GM12874 (cell line): Measurements from ENCODE around the gene VAPA.

Source experiments
- TF ChIP-seq, protein P1 (sequence below): IDR thresholded peaks from 2 replicates; pipeline ENCODE4 v1.5.1; 2011; ENCODE audit warnings: low read depth, mild to moderate bottlenecking, control low read depth, low read length, moderate library complexity; ENCODE audit not compliant: insufficient read depth

Gene VAPA

DNA sequence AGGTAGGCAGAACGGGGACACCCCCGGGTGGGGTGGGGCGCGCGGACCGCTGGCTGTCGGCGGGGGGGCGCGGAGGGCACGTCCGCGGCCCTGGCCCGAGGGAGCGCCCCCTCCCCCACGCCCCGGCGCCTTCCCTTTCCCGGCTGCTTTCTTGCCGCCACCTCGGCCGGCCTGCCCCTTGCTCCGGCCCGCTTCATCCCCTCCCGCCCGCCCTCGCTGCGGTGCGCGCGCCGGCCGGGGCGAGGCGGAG lies 443 bp downstream of the VAPA start:
- TF ChIP-seq, protein P1, sequence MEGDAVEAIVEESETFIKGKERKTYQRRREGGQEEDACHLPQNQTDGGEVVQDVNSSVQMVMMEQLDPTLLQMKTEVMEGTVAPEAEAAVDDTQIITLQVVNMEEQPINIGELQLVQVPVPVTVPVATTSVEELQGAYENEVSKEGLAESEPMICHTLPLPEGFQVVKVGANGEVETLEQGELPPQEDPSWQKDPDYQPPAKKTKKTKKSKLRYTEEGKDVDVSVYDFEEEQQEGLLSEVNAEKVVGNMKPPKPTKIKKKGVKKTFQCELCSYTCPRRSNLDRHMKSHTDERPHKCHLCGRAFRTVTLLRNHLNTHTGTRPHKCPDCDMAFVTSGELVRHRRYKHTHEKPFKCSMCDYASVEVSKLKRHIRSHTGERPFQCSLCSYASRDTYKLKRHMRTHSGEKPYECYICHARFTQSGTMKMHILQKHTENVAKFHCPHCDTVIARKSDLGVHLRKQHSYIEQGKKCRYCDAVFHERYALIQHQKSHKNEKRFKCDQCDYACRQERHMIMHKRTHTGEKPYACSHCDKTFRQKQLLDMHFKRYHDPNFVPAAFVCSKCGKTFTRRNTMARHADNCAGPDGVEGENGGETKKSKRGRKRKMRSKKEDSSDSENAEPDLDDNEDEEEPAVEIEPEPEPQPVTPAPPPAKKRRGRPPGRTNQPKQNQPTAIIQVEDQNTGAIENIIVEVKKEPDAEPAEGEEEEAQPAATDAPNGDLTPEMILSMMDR, result no peak

DNA sequence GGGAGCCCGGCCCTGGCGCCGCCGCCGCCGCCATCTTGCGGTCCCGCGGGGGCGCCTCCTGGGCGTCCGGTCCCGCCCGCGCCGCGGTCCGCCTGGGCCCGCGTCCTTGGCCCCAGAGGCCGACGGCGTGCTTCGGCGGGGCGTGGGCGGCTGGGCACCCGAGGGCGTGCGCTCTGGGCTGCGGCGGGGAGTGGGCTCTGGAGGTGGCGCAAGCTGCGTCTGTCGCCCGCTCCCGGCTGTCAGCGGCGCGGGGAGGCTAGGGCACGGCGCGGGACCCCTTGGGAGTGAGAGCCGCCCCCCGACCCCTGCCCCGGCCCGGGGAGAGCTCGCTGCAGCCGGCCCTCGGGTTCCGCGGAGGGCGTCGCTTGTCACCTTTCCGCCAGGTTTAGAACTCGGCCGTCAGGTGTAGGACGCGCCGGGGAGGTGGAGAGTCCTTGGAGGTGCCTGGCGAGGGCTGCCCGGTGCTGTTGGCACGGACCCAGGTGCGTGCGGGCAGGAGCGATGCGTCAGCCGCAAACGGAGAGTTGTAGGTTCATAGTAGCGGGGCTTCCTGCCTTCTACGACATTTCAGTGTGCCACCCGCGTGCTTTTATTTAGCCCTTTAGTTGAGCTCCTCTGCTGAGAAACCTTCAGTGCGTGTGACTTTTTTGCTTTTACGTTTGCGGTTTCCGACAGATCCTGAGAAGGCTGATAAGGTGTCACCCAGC lies 921 bp downstream of the VAPA start:
- TF ChIP-seq, protein P1, result no peak

DNA sequence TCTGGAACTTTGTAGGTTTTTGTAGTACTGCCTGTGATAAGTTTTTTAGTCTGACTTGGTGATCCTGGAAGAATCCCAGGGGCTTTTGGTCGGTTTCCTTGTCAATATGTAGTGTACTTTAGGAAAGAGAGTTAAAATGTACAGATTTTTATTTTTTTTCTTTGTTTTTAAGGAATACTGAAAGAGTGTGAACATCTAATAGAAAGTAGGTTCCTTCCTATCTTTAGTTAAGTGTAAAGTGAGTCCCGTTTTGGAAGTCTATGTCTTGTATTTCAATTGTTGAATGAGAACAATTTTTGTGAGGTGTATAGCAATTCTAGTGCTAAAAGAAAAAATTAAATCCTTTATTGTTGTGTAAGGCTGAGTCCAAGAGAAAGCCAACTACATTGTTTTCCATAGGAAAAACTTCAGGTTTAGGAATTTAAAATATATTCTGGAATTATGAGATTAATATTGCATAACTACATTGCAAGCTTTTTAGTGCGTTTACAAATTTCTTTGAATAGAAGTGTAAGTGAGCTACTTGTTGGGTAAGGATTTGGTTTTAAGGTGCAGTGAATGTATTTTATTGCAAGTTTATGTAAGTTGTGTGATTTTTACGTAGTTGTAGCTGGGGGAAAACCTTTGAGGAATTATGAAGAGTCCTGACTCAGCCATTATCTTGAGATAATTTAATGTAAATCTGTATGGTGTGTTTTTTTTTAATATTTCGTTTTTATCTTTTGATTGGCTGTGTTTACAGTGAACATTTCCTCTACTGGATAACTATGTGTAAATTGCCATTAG lies 1.7 kb downstream of the VAPA start:
- TF ChIP-seq, protein P1, result no peak

DNA sequence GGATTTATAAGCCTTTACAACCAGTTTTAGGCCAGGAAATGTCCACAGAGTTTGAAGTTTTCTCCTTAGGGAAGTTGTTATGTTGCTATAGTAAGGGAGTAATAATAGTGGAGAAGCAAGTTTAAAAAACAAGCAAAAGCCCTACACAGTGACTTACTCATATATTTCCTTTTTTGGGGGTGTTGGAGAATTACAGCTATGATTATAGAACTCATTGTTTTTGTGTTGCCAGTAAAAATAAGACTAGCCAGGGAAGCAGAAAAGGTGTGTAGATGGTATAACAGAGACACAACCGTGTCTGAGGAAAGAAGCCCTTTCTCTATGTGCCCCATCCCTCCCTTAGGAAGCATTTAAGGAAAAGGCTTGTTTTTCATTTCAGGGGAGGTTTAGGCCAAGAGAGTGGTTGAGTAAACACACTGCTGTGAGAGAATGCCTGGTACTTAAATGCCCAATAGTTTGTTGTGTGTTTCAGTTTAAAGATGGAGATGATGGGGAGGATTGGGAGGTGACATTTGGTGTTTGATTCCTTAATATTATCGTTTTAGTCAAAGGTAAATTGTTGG lies 2.3 kb downstream of the VAPA start:
- TF ChIP-seq, protein P1, result no peak

DNA sequence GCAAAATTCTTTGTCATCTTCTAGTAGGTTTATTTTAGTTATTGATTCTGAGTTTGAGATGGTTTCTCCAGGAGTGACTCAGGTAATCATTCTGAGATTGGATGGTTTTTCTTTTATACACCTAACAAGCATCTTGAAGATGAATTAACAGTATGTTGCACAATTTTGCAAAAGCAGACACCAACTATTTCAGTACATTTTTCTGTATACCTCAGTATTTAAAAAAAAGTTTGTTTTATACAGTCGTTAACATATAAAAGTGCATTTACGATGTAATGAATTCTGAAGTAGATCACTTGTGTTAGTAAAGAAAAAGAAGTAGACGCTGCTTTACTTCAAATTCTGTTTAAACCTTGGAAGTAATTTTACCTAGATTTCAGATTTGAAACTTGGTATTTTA lies 3.0 kb downstream of the VAPA start:
- TF ChIP-seq, protein P1, result no peak

DNA sequence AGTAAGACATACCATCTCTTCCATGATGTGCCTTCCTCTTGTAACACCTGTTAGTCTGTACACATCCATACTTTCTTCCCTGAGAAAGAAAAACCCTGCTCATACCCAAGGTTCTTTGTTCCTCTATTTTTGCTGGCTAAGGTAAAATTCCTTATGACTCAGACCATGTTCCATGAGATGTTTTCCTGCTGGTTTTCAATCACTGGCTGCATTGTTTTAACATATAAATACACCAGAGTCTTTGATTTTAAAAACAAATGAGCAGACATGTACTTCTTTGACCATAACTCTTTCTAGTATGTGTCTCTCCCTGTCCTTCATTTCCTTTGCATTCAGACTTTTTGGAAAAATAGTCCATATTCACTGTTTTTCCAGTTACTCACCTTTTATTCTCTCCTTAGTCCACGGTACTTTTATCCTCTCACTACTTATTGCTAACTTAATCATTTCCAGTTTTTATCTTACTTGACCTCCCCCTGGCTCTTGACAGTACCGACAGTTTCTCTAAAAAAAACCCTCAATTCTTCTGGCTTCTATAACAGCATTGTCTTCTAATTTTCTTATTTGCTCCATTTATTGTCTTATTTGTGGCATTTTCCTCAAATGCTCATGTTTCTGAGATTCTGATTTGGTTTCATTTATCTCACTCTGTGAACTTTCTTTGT lies 4.3 kb downstream of the VAPA start:
- TF ChIP-seq, protein P1, result no peak

DNA sequence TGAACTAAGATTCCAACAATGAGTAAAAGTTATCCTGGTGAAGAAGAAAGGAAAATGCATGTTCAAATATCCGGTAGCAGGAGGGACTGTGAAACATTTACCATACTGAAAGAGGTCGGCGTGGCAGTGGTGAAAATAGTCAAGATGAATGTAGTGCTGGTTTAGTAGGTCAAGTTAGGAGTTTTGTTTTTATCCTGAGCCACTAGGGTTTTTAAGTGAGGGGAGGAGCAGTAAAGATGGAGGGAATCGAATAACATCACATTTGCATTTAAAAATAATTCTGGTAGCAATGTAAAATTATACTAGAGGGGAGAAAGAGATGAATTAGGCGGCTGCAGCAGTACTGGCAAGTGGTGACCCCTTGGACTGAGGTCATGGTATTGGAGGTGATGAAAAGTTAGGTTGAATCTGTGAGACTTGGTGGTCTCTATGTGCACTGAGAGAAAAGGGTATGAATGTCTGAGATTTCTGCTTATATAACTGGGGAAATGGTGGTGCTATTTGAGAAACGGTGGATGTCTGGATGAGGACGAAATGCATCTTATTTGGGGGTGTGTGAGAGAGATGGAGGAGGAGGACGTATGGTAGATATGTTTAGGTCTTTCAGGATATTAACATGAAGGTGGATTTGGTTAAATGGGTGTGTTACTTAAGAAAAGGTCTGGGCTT lies 5.9 kb downstream of the VAPA start:
- TF ChIP-seq, protein P1, result no peak
